Kidney (tissue), 14 donors: ENCODE data around the gene CALHM1. TPM values are rescaled to one million over a fixed set of nuclear protein-coding genes. Genes with fewer than 3 reads are reported as not detected.

ENCODE experiments used
- DNase-seq, 5 donors: peaks; one replicate each; pipeline ENCODE4 v3.0.0-alpha.2; 2013 to 2020
- FAIRE-seq: peaks from 2 replicates; lab custom pipeline; 2012; peaks lifted over from hg19 to GRCh38; lab: Jason Lieb, UNC
- H3K27ac ChIP-seq, 2 donors: one replicate each; pipeline ENCODE4 v1.7.0; 2013; ENCODE audit warnings: low read depth in 2 of 2, low read length in 2 of 2, inconsistent platforms in 1 of 2
- H3K27me3 ChIP-seq: one replicate; pipeline ENCODE4 v1.7.1; 2013; ENCODE audit warnings: low read length, inconsistent platforms; ENCODE audit not compliant: control insufficient read depth, insufficient read depth
- H3K36me3 ChIP-seq, 3 donors: one replicate each; pipeline versions ENCODE4 v1.7.0 to v1.7.1; 2013; ENCODE audit warnings: low read length in 3 of 3, control low read depth in 1 of 3, inconsistent platforms in 1 of 3; ENCODE audit not compliant: insufficient read depth in 3 of 3, control insufficient read depth in 2 of 3
- H3K4me1 ChIP-seq, 3 donors: one replicate each; pipeline versions ENCODE4 v1.7.0 to v1.7.1; 2013; ENCODE audit warnings: low read length in 3 of 3, inconsistent platforms in 1 of 3, low read depth in 1 of 3; ENCODE audit not compliant: control insufficient read depth in 2 of 3, insufficient read depth in 2 of 3
- H3K4me3 ChIP-seq, 3 donors: one replicate each; pipeline versions ENCODE4 v1.7.0 to v1.8.1; 2013; ENCODE audit warnings: low read length in 3 of 3, control low read depth in 1 of 3, inconsistent platforms in 1 of 3
- H3K9ac ChIP-seq, 3 donors: one replicate each; pipeline versions ENCODE4 v1.7.0 to v1.7.1; 2013; ENCODE audit warnings: low read length in 3 of 3, control low read depth in 1 of 3, inconsistent platforms in 1 of 3
- H3K9me3 ChIP-seq, 3 donors: one replicate each; pipeline versions ENCODE4 v1.7.0 to v1.7.1; 2013; ENCODE audit warnings: low read length in 3 of 3, control low read depth in 1 of 3, inconsistent platforms in 1 of 3; ENCODE audit not compliant: control insufficient read depth in 2 of 3, insufficient read depth in 1 of 3
- CTCF ChIP-seq: IDR thresholded peaks from 3 replicates; pipeline ENCODE4 v1.5.1; 2012; ENCODE audit warnings: mild to moderate bottlenecking, moderate library complexity, borderline replicate concordance; ENCODE audit not compliant: insufficient read depth; ENCODE audit errors: extremely low read depth
- intact Hi-C: fragments of 100-400 bp; cut with DNase I; formaldehyde crosslinking; loops from one replicate; pipeline ENCODE4 v1.11.1; 2022
- polyA plus RNA-seq: library from polyadenylated mRNA; stranded (reverse); fragments of 350-450 nt; fragmentation: Illumina TruSeq; extraction: RNeasy Lipid Tissue Mini Kit (QIAGEN cat#74804); gene quantifications from one replicate; pipeline ENCODE4 v1.2.3, GENCODE V29; 2014; ENCODE audit warnings: low read depth, low replicate concordance; ENCODE audit not compliant: insufficient read depth
- total RNA-seq: library from RNA; stranded (reverse); fragmentation: NEBNext Ultra II Directional; extraction: Animal tissue kit (Norgen Biotek cat#: 25700); gene quantifications from one replicate; pipeline ENCODE4 v1.2.1, GENCODE V29; 2021
- donor health status: control.
- donor health status: control.
- donor health status: control.
- donor health status: control.
- donor health status: control.
- donor health status: DM: yes; HTN: yes; CAD: no.
- donor health status: Normal renal cell carcinoma (clear cell type).

CALHM1 gene
- total and polyA plus RNA-seq, 2 donors from 2014 or later, result not detected

- no peak overlapping the region for H3K27ac ChIP-seq
- H3K4me3 ChIP-seq, result no peak overlapping the region
- FAIRE-seq (no peak), DNase-seq (no peak)
- peaks cover 0 to 67% (median 33%) of the 10 kb centered on the region in 3 donors for H3K36me3 ChIP-seq
- no peaks in the 10 kb centered on the region for H3K9me3 ChIP-seq
- no peaks in the 10 kb centered on the region for H3K27me3 ChIP-seq
- peaks cover 0 to 3% (median 0%) of the 10 kb centered on the region in 3 donors for H3K4me1 ChIP-seq
- intact Hi-C loops, result no loop called here
- H3K9ac ChIP-seq, result no peak overlapping the region
- TF ChIP-seq CTCF, result no peak
These were observed 17.5 kb downstream of the CALHM1 start for GRCh38 chr10:103441206-103441605.

GRCh38 chr10:103440416-103440815 is 18.3 kb downstream of the CALHM1 start:
- no peaks in the 10 kb centered on the region for H3K27me3 ChIP-seq
- H3K27ac ChIP-seq, result no peak overlapping the region
- intact Hi-C loops, result no loop called here
- H3K36me3 ChIP-seq, result peaks cover 0 to 60% (median 33%) of the 10 kb centered on the region in 3 donors
- DNase-seq, result no peak
- no peak overlapping the region for H3K9ac ChIP-seq
- TF ChIP-seq CTCF, result no peak
- no peaks in the 10 kb centered on the region for H3K9me3 ChIP-seq
- H3K4me3 ChIP-seq, result no peak overlapping the region
- no peak for FAIRE-seq
- H3K4me1 ChIP-seq, result no peaks in the 10 kb centered on the region

GRCh38 chr10:103439776-103440175 is 18.9 kb downstream of the CALHM1 start:
- FAIRE-seq, result no peak
- no peak for TF ChIP-seq CTCF
- Histone ChIP-seq H3K9me3 (no peaks in the 10 kb centered on the region), H3K27me3 (no peaks in the 10 kb centered on the region), H3K36me3 (peaks cover 0 to 54% (median 28%) of the 10 kb centered on the region in 3 donors), H3K4me3 (no peak overlapping the region), H3K27ac (no peak overlapping the region), H3K4me1 (no peaks in the 10 kb centered on the region), H3K9ac (no peak overlapping the region)
- DNase-seq, result no peak
- intact Hi-C loops, result no loop called here

GRCh38 chr10:103433858-103434257 is 24.8 kb downstream of the CALHM1 start:
- Histone ChIP-seq H3K36me3 (peaks cover 3 to 32% (median 23%) of the 10 kb centered on the region in 3 donors), H3K4me1 (no peaks in the 10 kb centered on the region), H3K9me3 (no peaks in the 10 kb centered on the region), H3K9ac (no peak overlapping the region), H3K27me3 (no peaks in the 10 kb centered on the region), H3K27ac (no peak overlapping the region), H3K4me3 (no peak overlapping the region)
- no peak for DNase-seq
- no peak for FAIRE-seq
- intact Hi-C loops, result no loop called here
- TF ChIP-seq CTCF, result no peak
